OCI-LY3 (cell line): Measurements from ENCODE around the gene KCTD14.
"Not testable (repeated sequence)": the region's sequence is repeated elsewhere in the genome, so short reads cannot be mapped to it uniquely, and the experiment has no call there.

Experiments
- H2AFZ ChIP-seq: fragments of 200-600, 300-600 bp; shearing (Covaris generic); 2 replicates; pipeline ENCODE4 v1.6.0; 2014; ENCODE audit warnings: antibody characterized with exemption, low read depth, low read length
- H3K27ac ChIP-seq: fragments of 200-600, 300-600 bp; sonication (generic); 2 replicates; pipeline ENCODE4 v1.5.1; 2014; ENCODE audit warnings: mild to moderate bottlenecking, low read length, moderate library complexity, mixed read lengths
- H3K27me3 ChIP-seq: fragments of 200-600, 300-600 bp; sonication (generic); 2 replicates; pipeline ENCODE4 v1.6.1; 2014; ENCODE audit warnings: low read depth, low read length, mixed read lengths
- H3K36me3 ChIP-seq: fragments of 200-600, 300-600 bp; sonication (generic); replicated peaks from 2 replicates; pipeline ENCODE3; 2014; ENCODE audit warnings: low read depth, low read length, mixed read lengths
- H3K4me1 ChIP-seq: fragments of 300-600, 200-600 bp; sonication (generic); 2 replicates; pipeline ENCODE4 v1.6.1; 2014; ENCODE audit warnings: low read length, mixed read lengths
- H3K4me2 ChIP-seq: fragments of 200-600, 300-600 bp; sonication (generic); 2 replicates; pipeline ENCODE4 v1.6.1; 2014; ENCODE audit warnings: low read length, mixed read lengths
- H3K4me3 ChIP-seq: fragments of 300-600, 200-600 bp; sonication (generic); 2 replicates; pipeline ENCODE4 v1.5.1; 2014; ENCODE audit warnings: antibody characterized with exemption, mild to moderate bottlenecking, low read length, moderate library complexity
- H3K79me2 ChIP-seq: fragments of 300-600, 200-600 bp; shearing (Covaris generic); 2 replicates; pipeline ENCODE4 v1.6.1; 2014; ENCODE audit warnings: mild to moderate bottlenecking, low read length, mixed read lengths
- H3K9ac ChIP-seq: fragments of 300-600, 200-600 bp; shearing (Covaris generic); 2 replicates; pipeline ENCODE4 v1.6.0; 2014; ENCODE audit warnings: mild to moderate bottlenecking, low read length, moderate library complexity
- H3K9me3 ChIP-seq: fragments of 200-600, 300-600 bp; shearing (Covaris generic); 2 replicates; pipeline ENCODE4 v1.6.1; 2014; ENCODE audit warnings: low read length, mixed read lengths; ENCODE audit not compliant: insufficient read depth
- H4K20me1 ChIP-seq: fragments of 200-600, 300-600 bp; sonication (generic); 2 replicates; pipeline ENCODE4 v1.6.1; 2016; ENCODE audit warnings: low read length, mixed read lengths; ENCODE audit not compliant: insufficient read depth
- CTCF ChIP-seq: fragments of 200-600, 300-600 bp; sonication (generic); IDR thresholded peaks from 2 replicates; pipeline ENCODE4 v1.5.1; 2014; ENCODE audit warnings: antibody characterized with exemption, low read length, low read depth
- EZH2phosphoT487 ChIP-seq: fragments of 200-600 bp; shearing (Covaris generic); IDR thresholded peaks from 2 replicates; pipeline ENCODE4 v1.6.1; 2018; ENCODE audit warnings: antibody characterized with exemption, mixed run types, low read depth

The KCTD14 gene

GRCh38 chr11:78031629-78032028 lies 8.6 kb upstream of the KCTD14 start:
- H3K4me1 ChIP-seq, result no peaks in the 10 kb centered on the region
- H2AFZ ChIP-seq, result no peak overlapping the region
- no peaks in the 10 kb centered on the region for H3K79me2 ChIP-seq
- no peak overlapping the region for H3K4me2 ChIP-seq
- H3K9ac ChIP-seq, result no peak overlapping the region
- no peaks in the 10 kb centered on the region for H3K27me3 ChIP-seq
- no peak overlapping the region for H3K4me3 ChIP-seq
- no peaks in the 10 kb centered on the region for H3K36me3 ChIP-seq
- TF ChIP-seq CTCF (no peak), EZH2phosphoT487 (no peak)
- H3K9me3 ChIP-seq, result no peaks in the 10 kb centered on the region
- no peaks in the 10 kb centered on the region for H4K20me1 ChIP-seq
- H3K27ac ChIP-seq, result no peak overlapping the region

GRCh38 chr11:78030429-78031325 lies 7.6 kb upstream of the KCTD14 start:
- Histone ChIP-seq H3K9ac (no peak overlapping the region), H3K4me1 (no peaks in the 10 kb centered on the region), H3K36me3 (no peaks in the 10 kb centered on the region), H3K27ac (no peak overlapping the region), H3K27me3 (no peaks in the 10 kb centered on the region), H3K4me3 (no peak overlapping the region), H3K4me2 (no peak overlapping the region), H3K9me3 (no peaks in the 10 kb centered on the region), H4K20me1 (no peaks in the 10 kb centered on the region), H3K79me2 (no peaks in the 10 kb centered on the region), H2AFZ (no peak overlapping the region)
- TF ChIP-seq CTCF, result no peak
- TF ChIP-seq EZH2phosphoT487, result no peak

DNA sequence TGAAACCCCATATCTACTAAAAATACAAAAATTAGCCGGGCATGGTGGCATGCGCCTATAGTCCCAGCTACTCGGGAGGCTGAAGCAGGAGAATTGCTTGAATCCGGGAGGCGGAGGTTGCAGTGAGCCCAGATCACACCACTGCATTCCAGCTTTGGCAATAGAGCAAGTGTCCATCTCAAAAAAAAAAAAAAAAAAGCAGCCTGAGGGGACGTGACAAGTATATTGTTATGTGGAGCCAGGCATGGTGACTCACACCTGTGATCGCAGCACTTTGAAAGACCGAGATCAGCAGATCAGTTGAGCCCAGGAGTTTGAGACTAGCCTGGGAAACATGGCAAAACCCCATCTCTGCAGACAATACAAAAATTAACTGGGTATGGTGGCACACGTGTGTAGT lies 5.3 kb upstream of the KCTD14 start:
- not testable (repeated sequence) for H3K4me1 ChIP-seq, H3K27ac ChIP-seq, H3K79me2 ChIP-seq, H3K9ac ChIP-seq, H3K4me3 ChIP-seq, H3K9me3 ChIP-seq, H3K36me3 ChIP-seq, H3K27me3 ChIP-seq, H3K4me2 ChIP-seq, H2AFZ ChIP-seq, H4K20me1 ChIP-seq

- H4K20me1 ChIP-seq, result no peaks in the 10 kb centered on the region
- H3K4me2 ChIP-seq, result no peak overlapping the region
- no peaks in the 10 kb centered on the region for H3K79me2 ChIP-seq
- peaks cover 4% of the 10 kb centered on the region; the same call in 1 of the 2 replicates for H3K4me1 ChIP-seq
- no peak overlapping the region for H2AFZ ChIP-seq
- H3K4me3 ChIP-seq, result no peak overlapping the region
- no peaks in the 10 kb centered on the region for H3K27me3 ChIP-seq
- H3K9ac ChIP-seq, result no peak overlapping the region
- H3K9me3 ChIP-seq, result no peaks in the 10 kb centered on the region
- TF ChIP-seq CTCF (no peak), EZH2phosphoT487 (no peak)
- no peaks in the 10 kb centered on the region for H3K36me3 ChIP-seq
- H3K27ac ChIP-seq, result no peak overlapping the region
Observed at GRCh38 chr11:78027759-78028158, 4.7 kb upstream of the KCTD14 start.
